GM04504 (cell line): ENCODE results near the gene IFT80.
"Not testable (repeated sequence)": the region's sequence is repeated elsewhere in the genome, so short reads cannot be mapped to it uniquely, and the experiment has no call there.

Experiments
- DNase-seq: peaks from one replicate; pipeline ENCODE4 v3.0.0-alpha.2; 2012; ENCODE audit warnings: low read depth

IFT80 gene

GRCh38 chr3:160265088-160265487, 133.9 kb downstream of the IFT80 start:
- no peak for DNase-seq

- no peak for DNase-seq
These were observed 138.3 kb downstream of the IFT80 start for GRCh38 chr3:160260587-160261270.

GRCh38 chr3:160259589-160259988, 139.4 kb downstream of the IFT80 start:
- no peak for DNase-seq

GRCh38 chr3:160257606-160258005, 141.4 kb downstream of the IFT80 start:
- no peak for DNase-seq

GRCh38 chr3:160253298-160253697, 145.7 kb downstream of the IFT80 start:
- DNase-seq = no peak

- DNase-seq = no peak
These were observed 151.3 kb downstream of the IFT80 start for GRCh38 chr3:160247766-160248165.

GRCh38 chr3:160245261-160245800, 153.7 kb downstream of the IFT80 start:
- no peak for DNase-seq

- DNase-seq = not testable (repeated sequence)
These were observed 158.3 kb downstream of the IFT80 start for GRCh38 chr3:160240719-160241118.

- no peak for DNase-seq
These were observed 167.0 kb downstream of the IFT80 start for GRCh38 chr3:160232014-160232413.

- no peak for DNase-seq
These were observed 171.6 kb downstream of the IFT80 start for GRCh38 chr3:160227419-160227818.

- DNase-seq = no peak
These were observed 172.8 kb downstream of the IFT80 start for GRCh38 chr3:160226026-160226907.

GRCh38 chr3:160225176-160226025, 173.6 kb downstream of the IFT80 start, which contains the start of gene C3orf80:
C3orf80 (plus strand) TSS chr3:160225422; CDS start chr3:160225636, 214 bp downstream.
- peak; percentile 17 for DNase-seq

- no peak for DNase-seq
These were observed 174.2 kb downstream of the IFT80 start for GRCh38 chr3:160224811-160225175.

- no peak for DNase-seq
These were observed 174.8 kb downstream of the IFT80 start for GRCh38 chr3:160224256-160224655.

GRCh38 chr3:160221019-160221418, 178.0 kb downstream of the IFT80 start:
- no peak for DNase-seq

GRCh38 chr3:160220038-160220437, 179.0 kb downstream of the IFT80 start:
- no peak for DNase-seq

GRCh38 chr3:160218136-160218535, 180.9 kb downstream of the IFT80 start:
- DNase-seq = no peak

- DNase-seq = no peak
These were observed 181.3 kb downstream of the IFT80 start for GRCh38 chr3:160217675-160218074.

GRCh38 chr3:160213191-160213590, 185.8 kb downstream of the IFT80 start:
- DNase-seq = no peak

- DNase-seq = peak; percentile 44
These were observed 188.2 kb downstream of the IFT80 start for GRCh38 chr3:160210799-160211221.

- DNase-seq = no peak
These were observed 188.7 kb downstream of the IFT80 start for GRCh38 chr3:160210341-160210740.
